Activated CD8-positive, alpha-beta memory T cell treated with anti-CD3 and anti-CD28 coated beads for 24 hours (primary cell): ENCODE results near the gene CHPF2.

Experiments used
- DNase-seq: peaks from one replicate; pipeline ENCODE4 v3.0.0-alpha.2; 2020

CHPF2 gene

GRCh38 chr7:151272877-151273276, 40.6 kb downstream of the CHPF2 start:
- DNase-seq = no peak

GRCh38 chr7:151273651-151274390, 41.5 kb downstream of the CHPF2 start:
- no peak for DNase-seq

- no peak for DNase-seq
Measured at GRCh38 chr7:151274396-151274795, 42.1 kb downstream of the CHPF2 start.

- no peak for DNase-seq
Measured at GRCh38 chr7:151274936-151275812, 42.9 kb downstream of the CHPF2 start.

- DNase-seq = no peak
Measured at GRCh38 chr7:151275813-151276577, 43.7 kb downstream of the CHPF2 start.

GRCh38 chr7:151276666-151277590, 44.6 kb downstream of the CHPF2 start:
- peak; percentile 85 for DNase-seq

GRCh38 chr7:151277631-151278030, 45.3 kb downstream of the CHPF2 start:
- no peak for DNase-seq

GRCh38 chr7:151278949-151279348, 46.7 kb downstream of the CHPF2 start:
- no peak for DNase-seq

- DNase-seq = no peak
Measured at GRCh38 chr7:151279868-151280267, 47.6 kb downstream of the CHPF2 start.

- DNase-seq = no peak
Measured at GRCh38 chr7:151280388-151281019, 48.2 kb downstream of the CHPF2 start.

GRCh38 chr7:151281686-151282085, 49.4 kb downstream of the CHPF2 start:
- no peak for DNase-seq

GRCh38 chr7:151282111-151282510, 49.8 kb downstream of the CHPF2 start:
- no peak for DNase-seq

GRCh38 chr7:151283302-151283701, 51.0 kb downstream of the CHPF2 start:
- no peak for DNase-seq

- no peak for DNase-seq
Measured at GRCh38 chr7:151286148-151286547, 53.9 kb downstream of the CHPF2 start.
